Bronchial epithelial cell (primary cell): ENCODE measurements around the gene RAD51B. TPM values are rescaled to one million over a fixed set of nuclear protein-coding genes. Genes with fewer than 3 reads are reported as not detected.

Experiments
- DNase-seq: peaks from one replicate; pipeline ENCODE4 v3.0.0-alpha.2; 2010; ENCODE audit warnings: low read depth
- FAIRE-seq: peaks from 2 replicates; lab custom pipeline; 2011; peaks lifted over from hg19 to GRCh38; lab: Jason Lieb, UNC
- H3K27me3 ChIP-seq: 2 replicates; pipeline ENCODE4 v1.5.1; 2011; ENCODE audit warnings: low read length; ENCODE audit not compliant: control insufficient read depth, insufficient read depth
- H3K36me3 ChIP-seq: 2 replicates; pipeline ENCODE4 v1.5.1; 2011; ENCODE audit warnings: low read length; ENCODE audit not compliant: control insufficient read depth, insufficient read depth
- H3K4me3 ChIP-seq: 2 replicates; pipeline ENCODE4 v1.5.1; 2011; ENCODE audit warnings: mild to moderate bottlenecking, low read depth, low read length, control low read depth
- CTCF ChIP-seq: IDR thresholded peaks from 2 replicates; pipeline ENCODE4 v1.5.1; 2011; ENCODE audit warnings: mild to moderate bottlenecking, moderate library complexity, low read length, control low read depth, inconsistent platforms; ENCODE audit not compliant: insufficient read depth, severe bottlenecking
- total RNA-seq: library from RNA; depleted of rRNA; stranded (reverse); fragments of >200 nt; gene quantifications from 2 replicates; pipeline ENCODE4 v1.2.1, GENCODE V29; 2014

Gene RAD51B
- total RNA-seq, 1 donor from 2014 or later = 12.1 TPM

GRCh38 chr14:68366656-68367055 is 547.1 kb downstream of the RAD51B start:
- Histone ChIP-seq H3K36me3 (no peaks in the 10 kb centered on the region), H3K4me3 (no peak overlapping the region), H3K27me3 (no peaks in the 10 kb centered on the region)
- FAIRE-seq (no peak), DNase-seq (no peak)
- no peak for TF ChIP-seq CTCF

- DNase-seq = no peak
- no peak for TF ChIP-seq CTCF
- no peak for FAIRE-seq
Observed at GRCh38 chr14:68367536-68367935, 548.0 kb downstream of the RAD51B start.

GRCh38 chr14:68368850-68369249 is 549.3 kb downstream of the RAD51B start:
- DNase-seq = no peak
- FAIRE-seq = no peak
- H3K4me3 ChIP-seq = no peak overlapping the region
- H3K27me3 ChIP-seq = no peaks in the 10 kb centered on the region
- no peaks in the 10 kb centered on the region for H3K36me3 ChIP-seq
- no peak for TF ChIP-seq CTCF

More at GRCh38 chr14:68367536-68367935, 548.0 kb downstream of the RAD51B start:
- no peak overlapping the region for H3K4me3 ChIP-seq
- H3K27me3 ChIP-seq = no peaks in the 10 kb centered on the region
- H3K36me3 ChIP-seq = no peaks in the 10 kb centered on the region

GRCh38 chr14:68369281-68370056 is 549.9 kb downstream of the RAD51B start:
- no peaks in the 10 kb centered on the region for H3K27me3 ChIP-seq
- TF ChIP-seq CTCF = no peak
- no peaks in the 10 kb centered on the region for H3K36me3 ChIP-seq
- H3K4me3 ChIP-seq = no peak overlapping the region
- DNase-seq (no peak), FAIRE-seq (no peak)

GRCh38 chr14:68370057-68370360 is 550.4 kb downstream of the RAD51B start:
- DNase-seq = no peak
- no peak for TF ChIP-seq CTCF
- H3K4me3 ChIP-seq = no peak overlapping the region
- no peaks in the 10 kb centered on the region for H3K27me3 ChIP-seq
- H3K36me3 ChIP-seq = no peaks in the 10 kb centered on the region
- no peak for FAIRE-seq

- Histone ChIP-seq H3K27me3 (no peaks in the 10 kb centered on the region), H3K36me3 (no peaks in the 10 kb centered on the region), H3K4me3 (no peak overlapping the region)
- no peak for FAIRE-seq
- no peak for TF ChIP-seq CTCF
- no peak for DNase-seq
Observed at GRCh38 chr14:68372368-68372767, 552.8 kb downstream of the RAD51B start.
